ENCODE measurements around the gene COPZ2. TPM values are rescaled to one million over a fixed set of nuclear protein-coding genes. Genes with fewer than 3 reads are reported as not detected.
"Not testable (repeated sequence)": the region's sequence is repeated elsewhere in the genome, so short reads cannot be mapped to it uniquely, and the experiment has no call there.

The COPZ2 gene
- total RNA-seq, 2 experiments from 2014 or later: 6.3 to 7.5 TPM

DNA sequence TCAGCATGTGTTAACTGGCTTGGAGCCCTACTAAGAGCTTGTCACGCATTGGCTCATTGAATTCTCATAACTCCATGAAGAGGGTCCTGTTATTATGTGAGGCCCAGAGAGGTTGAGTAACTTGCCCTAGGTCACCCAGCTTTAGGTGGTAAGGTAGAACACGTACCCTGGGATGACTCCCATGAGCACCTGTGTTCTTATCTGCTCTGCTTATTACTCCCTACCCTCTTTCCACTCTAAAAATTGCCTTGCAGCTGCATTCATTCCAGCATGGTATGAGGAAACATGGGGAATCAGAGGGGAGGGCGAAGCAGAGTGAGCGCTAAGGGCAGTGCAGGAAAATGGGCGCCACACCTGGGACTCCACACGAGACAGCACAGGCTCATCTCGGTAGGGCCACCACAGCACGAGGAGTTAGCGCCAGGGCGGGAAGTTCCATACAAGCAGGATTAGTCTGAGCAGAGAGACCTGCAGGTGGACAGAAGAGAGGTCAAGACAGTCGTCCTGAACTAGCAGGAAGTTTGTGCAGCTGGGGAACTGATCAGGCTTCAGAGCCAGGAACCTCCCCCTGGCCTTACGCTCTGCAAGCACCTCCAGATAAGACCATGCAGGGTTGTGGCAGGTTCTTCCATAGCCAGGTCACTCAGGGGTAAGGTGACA is 10.1 kb downstream of the COPZ2 start:
- Mint-ChIP-seq H3K27ac (no peak overlapping the region), H3K4me3 (no peak overlapping the region), H3K9me3 (no peaks in the 10 kb centered on the region), H3K27me3 (peaks cover 45% of the 10 kb centered on the region), H3K36me3 (no peaks in the 10 kb centered on the region), H3K4me1 (peaks cover 24% of the 10 kb centered on the region)
- no peak for DNase-seq

- Mint-ChIP-seq H3K4me1 (peaks cover 24% of the 10 kb centered on the region), H3K27me3 (peaks cover 47% of the 10 kb centered on the region), H3K9me3 (no peaks in the 10 kb centered on the region), H3K27ac (no peak overlapping the region), H3K36me3 (no peaks in the 10 kb centered on the region), H3K4me3 (peak overlapping the region; percentile 7)
- DNase-seq: peak; percentile 80
These were observed 10.9 kb downstream of the COPZ2 start for GRCh38 chr17:48026502-48027321.

DNA sequence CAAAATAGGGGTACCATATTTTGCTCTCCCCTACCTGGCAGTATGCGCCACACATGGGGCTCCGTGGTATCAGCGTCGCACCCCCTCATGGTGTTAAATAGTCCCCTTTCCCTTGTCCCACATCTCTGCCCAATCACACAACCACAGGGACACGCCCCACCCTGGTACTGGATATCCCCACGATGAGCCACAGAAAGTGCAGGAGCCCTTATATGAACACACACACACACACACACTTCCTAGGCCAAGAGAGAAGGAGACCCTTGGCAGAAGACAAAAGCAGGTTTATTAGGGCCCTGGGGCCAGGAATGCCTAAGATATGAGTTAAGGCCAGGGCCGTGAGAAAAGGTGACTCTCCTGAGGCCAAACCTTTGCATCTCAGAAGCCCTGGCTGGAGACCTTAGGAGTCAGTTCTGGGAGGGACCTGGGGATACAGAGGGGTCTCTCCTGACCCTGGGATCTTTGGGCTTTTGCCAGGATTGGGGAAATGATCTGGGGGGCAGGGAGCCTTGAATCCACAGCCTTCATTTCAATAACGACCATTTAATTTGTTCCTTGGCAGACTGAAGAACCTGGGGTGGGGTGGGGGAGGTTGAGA is 11.6 kb downstream of the COPZ2 start:
- no peak overlapping the region for H3K27ac Mint-ChIP-seq
- DNase-seq: no peak

DNA sequence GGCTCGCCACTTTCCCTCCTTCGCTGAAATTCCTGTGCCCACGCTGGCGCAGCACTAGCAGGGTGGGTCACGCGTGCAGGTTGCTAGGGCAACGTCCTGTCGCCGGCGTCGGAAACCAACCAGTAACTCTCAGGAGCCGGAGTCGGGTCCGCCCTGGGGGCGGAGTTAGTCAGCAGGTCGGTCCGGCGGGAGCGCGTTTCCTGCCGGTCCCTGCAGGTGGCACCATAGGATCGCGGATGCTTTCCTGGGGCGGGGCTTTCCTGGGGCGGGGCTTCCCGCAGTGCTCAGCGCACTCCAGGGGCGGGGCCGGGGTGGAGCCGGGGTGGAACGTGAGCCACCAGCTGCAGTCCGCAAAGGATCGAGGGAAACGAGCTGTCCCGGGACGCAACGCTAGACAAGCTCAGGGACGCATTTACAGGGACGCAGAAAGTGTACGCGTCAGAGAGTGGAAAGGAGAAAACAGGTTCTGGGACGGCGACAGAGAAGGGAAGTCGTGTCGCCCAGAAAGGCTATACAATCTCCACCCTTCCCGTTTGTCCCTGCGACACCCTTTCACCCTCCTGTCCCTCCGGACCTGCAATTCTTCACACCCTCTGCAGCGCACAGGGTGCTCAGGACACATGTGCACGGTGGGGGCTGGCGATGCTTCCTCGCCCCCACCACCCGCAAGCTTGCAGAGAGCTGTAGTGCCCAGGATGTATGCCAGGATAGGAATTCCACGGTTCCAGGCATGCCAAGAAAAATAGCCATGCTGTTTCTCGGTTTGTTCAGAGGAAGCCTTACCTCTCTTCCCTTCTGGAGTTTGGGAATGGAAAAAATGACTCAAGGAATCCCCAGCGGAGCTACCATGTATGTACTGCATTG is 12.3 kb downstream of the COPZ2 start:
- peaks cover 24% of the 10 kb centered on the region for H3K4me1 Mint-ChIP-seq
- peak overlapping the region; percentile 18 for H3K27ac Mint-ChIP-seq
- H3K36me3 Mint-ChIP-seq: no peaks in the 10 kb centered on the region
- H3K9me3 Mint-ChIP-seq: no peaks in the 10 kb centered on the region
- peak overlapping the region; percentile 74 for H3K4me3 Mint-ChIP-seq
- DNase-seq: peak; percentile 95
- peaks cover 48% of the 10 kb centered on the region for H3K27me3 Mint-ChIP-seq

More for the DNA sequence above, 11.6 kb downstream of the COPZ2 start:
- Mint-ChIP-seq H3K27me3 (peaks cover 48% of the 10 kb centered on the region), H3K9me3 (no peaks in the 10 kb centered on the region), H3K36me3 (no peaks in the 10 kb centered on the region), H3K4me1 (peaks cover 24% of the 10 kb centered on the region), H3K4me3 (peak overlapping the region; percentile 74)

DNA sequence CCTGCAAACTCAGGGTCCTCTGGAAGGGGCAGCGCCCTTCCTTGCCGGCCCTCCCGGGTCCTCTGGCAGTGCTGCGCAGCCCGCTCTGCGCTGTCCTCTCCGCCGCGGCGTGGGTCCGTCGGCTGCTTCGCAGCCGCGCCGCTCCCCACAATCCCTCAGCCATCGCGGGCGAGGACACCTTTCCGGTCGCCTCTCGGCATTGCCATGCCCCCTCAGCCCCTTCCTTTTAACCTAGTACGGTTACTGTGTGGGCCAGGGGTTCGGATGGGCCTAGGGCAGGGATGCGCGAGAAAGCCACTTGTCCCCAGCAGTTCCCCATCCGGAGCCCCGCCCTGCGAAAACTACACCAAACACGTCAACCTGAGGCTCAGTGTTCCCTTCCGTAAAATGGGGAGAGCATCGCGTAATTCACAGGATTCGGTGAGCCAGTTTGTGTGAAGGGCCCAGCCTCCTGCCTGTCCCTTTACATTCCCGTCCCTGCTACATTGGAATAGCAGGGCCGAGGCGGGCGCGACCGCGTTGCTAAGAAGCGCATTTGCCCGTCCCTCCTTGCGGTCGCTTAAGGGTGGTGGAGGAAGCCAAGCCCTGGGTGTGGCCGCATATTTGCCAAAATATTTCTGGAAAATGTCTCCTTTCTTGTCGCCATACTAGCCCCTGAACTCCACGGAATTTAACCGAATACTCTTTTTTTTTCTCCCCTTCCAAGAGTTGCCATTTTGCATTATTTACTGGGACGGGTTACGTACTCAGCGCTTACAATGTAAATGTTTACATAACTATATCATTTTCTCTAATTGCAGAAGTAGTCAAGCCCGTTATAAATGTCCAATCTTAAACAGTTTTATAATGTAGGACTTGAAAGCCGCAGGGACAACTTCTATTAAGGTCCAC is 13.2 kb downstream of the COPZ2 start:
- H3K27me3 Mint-ChIP-seq: peaks cover 44% of the 10 kb centered on the region
- DNase-seq: peak; percentile 43

DNA sequence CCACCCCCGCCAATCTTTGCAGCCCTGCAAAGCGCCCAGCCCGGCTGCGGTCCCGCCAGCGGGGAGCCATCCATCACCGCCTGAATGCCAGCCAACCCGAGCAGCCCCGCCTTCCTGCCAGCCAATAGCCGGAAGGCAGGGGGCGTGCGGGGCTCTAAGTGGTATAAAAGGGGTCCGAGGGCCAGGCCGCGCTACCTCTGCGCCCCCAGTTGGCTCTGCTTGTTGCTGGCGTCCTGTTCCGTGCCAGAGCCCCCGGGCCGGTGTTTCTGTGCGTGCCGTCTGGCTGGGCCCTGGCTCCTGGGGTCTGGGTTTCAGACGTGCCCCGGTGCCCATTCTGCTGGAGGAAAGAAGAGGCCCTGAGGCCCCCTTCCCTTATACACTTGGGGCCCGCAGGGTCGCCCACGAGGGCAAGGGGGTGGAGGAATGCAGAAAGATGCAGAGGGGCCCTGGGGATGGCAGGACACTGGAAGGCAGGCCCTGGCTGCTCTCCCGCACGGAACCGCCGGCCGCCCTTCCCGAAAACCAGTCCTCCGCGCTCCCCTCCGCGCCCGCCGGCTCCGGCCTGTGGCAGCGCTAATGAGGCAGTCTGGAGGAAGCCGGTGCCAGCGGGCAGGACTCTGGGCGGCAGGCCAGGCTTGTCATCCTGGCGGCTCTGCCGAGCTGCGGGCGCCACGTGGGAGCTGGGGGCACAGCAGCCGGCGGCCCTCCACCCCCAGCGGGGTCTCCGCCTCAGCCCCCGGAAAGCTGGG is 14.0 kb downstream of the COPZ2 start:
- H3K27ac Mint-ChIP-seq: no peak overlapping the region
- peak; percentile 71 for DNase-seq
- no peaks in the 10 kb centered on the region for H3K9me3 Mint-ChIP-seq
- H3K27me3 Mint-ChIP-seq: peaks cover 44% of the 10 kb centered on the region
- H3K4me3 Mint-ChIP-seq: peak overlapping the region; percentile 67
- H3K4me1 Mint-ChIP-seq: peaks cover 24% of the 10 kb centered on the region
- H3K36me3 Mint-ChIP-seq: no peaks in the 10 kb centered on the region

More for the DNA sequence above, 13.2 kb downstream of the COPZ2 start:
- Mint-ChIP-seq H3K4me1 (peaks cover 24% of the 10 kb centered on the region), H3K9me3 (no peaks in the 10 kb centered on the region), H3K4me3 (peak overlapping the region; percentile 74), H3K36me3 (no peaks in the 10 kb centered on the region), H3K27ac (peak overlapping the region; percentile 63)

GRCh38 chr17:48022901-48023300 is 14.7 kb downstream of the COPZ2 start:
- H3K4me3 Mint-ChIP-seq: no peak overlapping the region
- peaks cover 44% of the 10 kb centered on the region for H3K27me3 Mint-ChIP-seq
- H3K4me1 Mint-ChIP-seq: peaks cover 28% of the 10 kb centered on the region
- no peak overlapping the region for H3K27ac Mint-ChIP-seq
- no peaks in the 10 kb centered on the region for H3K36me3 Mint-ChIP-seq
- H3K9me3 Mint-ChIP-seq: no peaks in the 10 kb centered on the region
- no peak for DNase-seq

- Mint-ChIP-seq H3K27me3 (peaks cover 44% of the 10 kb centered on the region), H3K4me1 (peaks cover 35% of the 10 kb centered on the region), H3K9me3 (no peaks in the 10 kb centered on the region), H3K36me3 (no peaks in the 10 kb centered on the region), H3K27ac (no peak overlapping the region), H3K4me3 (no peak overlapping the region)
- DNase-seq: no peak
These were observed 15.7 kb downstream of the COPZ2 start for GRCh38 chr17:48021934-48022333.

GRCh38 chr17:48017817-48018158 is 19.8 kb downstream of the COPZ2 start:
- not testable (repeated sequence) for DNase-seq
- Mint-ChIP-seq H3K27ac (peak overlapping the region; percentile 91), H3K27me3 (peaks cover 41% of the 10 kb centered on the region)

DNA sequence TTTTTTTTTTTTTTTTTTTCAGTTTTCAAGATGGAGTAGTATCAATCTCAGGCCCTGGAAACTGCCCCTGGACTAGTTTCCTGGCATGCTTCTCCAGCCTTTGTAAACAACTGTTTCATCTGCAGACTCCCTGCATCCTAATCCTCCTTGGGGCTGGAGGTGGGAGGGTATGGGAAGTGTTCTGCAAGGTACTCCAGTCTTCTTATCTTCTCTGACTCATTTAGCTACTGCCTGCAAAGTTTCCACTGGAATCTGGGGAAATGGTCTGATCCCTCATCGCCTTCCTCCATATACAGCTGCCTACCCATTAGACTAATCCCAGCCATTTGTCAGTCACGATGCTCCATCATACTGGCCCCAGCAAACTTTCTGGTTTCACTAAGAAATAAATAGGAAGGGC is 21.5 kb downstream of the COPZ2 start:
- H3K36me3 Mint-ChIP-seq: no peaks in the 10 kb centered on the region
- peaks cover 16% of the 10 kb centered on the region for H3K4me1 Mint-ChIP-seq
- no peak overlapping the region for H3K4me3 Mint-ChIP-seq
- no peaks in the 10 kb centered on the region for H3K9me3 Mint-ChIP-seq
- H3K27me3 Mint-ChIP-seq: peaks cover 39% of the 10 kb centered on the region
- peak overlapping the region; percentile 18 for H3K27ac Mint-ChIP-seq
- no peak for DNase-seq

More at GRCh38 chr17:48017817-48018158, 19.8 kb downstream of the COPZ2 start:
- Mint-ChIP-seq H3K4me1 (peaks cover 11% of the 10 kb centered on the region), H3K4me3 (peak overlapping the region; percentile 58)
- H3K36me3 Mint-ChIP-seq, H3K9me3 Mint-ChIP-seq: not testable (repeated sequence)

DNA sequence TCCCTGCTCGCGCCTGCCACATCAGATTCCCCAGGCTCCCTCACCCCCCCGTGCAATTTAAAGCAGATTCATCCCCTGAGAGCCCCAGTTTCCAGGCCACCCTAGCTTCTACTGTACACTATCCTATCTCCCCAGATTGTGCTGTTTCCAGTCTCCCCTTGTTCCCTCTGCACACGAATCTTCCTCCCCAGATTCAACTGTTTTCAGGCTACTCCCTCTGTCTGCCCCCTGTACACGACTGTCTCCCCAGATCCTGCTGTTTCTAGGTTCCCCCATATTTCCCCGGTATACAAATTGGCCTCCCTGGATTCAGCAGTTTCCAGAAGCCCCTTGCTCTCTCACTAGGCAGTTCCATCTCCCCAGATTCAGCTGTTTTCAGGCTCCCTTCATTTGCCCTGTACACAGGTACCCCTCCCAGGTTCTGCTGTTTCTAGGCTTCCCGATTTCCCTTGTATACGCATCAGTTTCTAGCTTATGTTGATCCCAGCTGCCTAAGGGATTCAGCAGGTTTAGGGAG is 22.9 kb downstream of the COPZ2 start:
- Mint-ChIP-seq H3K36me3 (no peaks in the 10 kb centered on the region), H3K27ac (no peak overlapping the region), H3K4me1 (peaks cover 16% of the 10 kb centered on the region), H3K9me3 (no peaks in the 10 kb centered on the region), H3K4me3 (no peak overlapping the region), H3K27me3 (peaks cover 31% of the 10 kb centered on the region)
- no peak for DNase-seq

DNA sequence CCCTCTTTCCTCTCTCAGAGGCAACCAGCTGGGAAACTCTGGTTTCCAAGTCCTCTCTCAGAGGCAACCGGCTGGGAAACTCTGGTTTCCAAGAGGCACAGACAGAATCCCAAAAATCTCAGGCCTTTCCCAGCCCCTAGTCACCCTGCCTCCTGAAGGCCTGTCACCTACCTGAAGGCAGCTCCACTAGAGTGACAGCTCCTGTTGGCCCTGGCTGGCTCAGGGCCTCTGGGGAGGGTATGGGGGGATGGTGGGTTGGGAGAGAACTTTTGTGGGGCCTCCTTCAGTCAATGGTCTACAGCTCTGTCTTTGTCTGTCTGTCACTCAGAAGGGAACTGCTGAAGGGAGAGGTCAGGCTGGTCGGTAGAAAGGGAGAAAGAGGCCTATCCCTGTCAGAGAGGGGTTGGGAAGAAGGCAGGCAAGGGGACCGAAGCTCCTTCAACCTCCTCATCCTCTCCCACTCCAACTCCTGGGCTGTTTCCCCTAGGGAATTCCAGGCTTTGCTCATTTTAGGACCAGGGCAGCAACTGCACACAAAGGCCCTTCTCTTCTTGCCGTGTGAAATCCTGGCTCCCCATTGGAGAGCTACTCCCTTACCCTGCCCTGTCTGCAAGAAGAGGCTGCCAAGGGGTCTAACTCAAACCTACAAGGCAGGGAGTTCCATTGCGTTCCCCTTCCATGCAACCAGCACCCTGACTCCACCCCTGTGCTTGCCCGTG is 23.6 kb downstream of the COPZ2 start:
- Mint-ChIP-seq H3K36me3 (no peaks in the 10 kb centered on the region), H3K4me3 (no peak overlapping the region), H3K4me1 (peaks cover 16% of the 10 kb centered on the region), H3K27ac (no peak overlapping the region), H3K27me3 (peaks cover 31% of the 10 kb centered on the region), H3K9me3 (no peaks in the 10 kb centered on the region)
- DNase-seq: no peak

DNA sequence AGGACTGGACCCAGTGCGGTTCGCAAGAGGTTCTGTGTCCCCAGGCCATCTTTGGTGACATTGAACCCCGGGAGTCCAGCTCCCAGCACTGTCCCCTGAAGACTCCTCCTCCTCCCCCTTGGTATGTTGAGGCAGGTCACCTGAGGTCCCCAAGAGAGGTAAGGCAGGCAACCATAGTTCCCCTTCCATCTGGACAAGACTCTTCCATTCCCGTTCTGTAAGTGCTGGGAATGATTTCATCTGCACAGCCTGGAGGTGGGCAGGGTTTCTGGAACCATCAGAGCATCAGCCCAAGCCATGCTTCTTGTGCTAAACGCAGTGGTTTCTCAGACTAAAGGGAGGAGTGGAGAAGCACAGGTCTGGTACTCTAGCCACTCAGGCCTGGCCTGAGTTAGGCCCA is 24.9 kb downstream of the COPZ2 start:
- Mint-ChIP-seq H3K4me1 (peaks cover 10% of the 10 kb centered on the region), H3K36me3 (no peaks in the 10 kb centered on the region), H3K27ac (no peak overlapping the region), H3K4me3 (peak overlapping the region; percentile 73), H3K9me3 (no peaks in the 10 kb centered on the region), H3K27me3 (peaks cover 36% of the 10 kb centered on the region)
- no peak for DNase-seq
